Large intestine (tissue), 12 donors: ENCODE data around the gene PAK5. TPM values are rescaled to one million over a fixed set of nuclear protein-coding genes. Genes with fewer than 3 reads are reported as not detected.

Experiments used
- DNase-seq, 2 donors: peaks; one replicate each; pipeline versions ENCODE4 v3.0.0 to v3.0.0-alpha.2; 2013
- H3K27ac ChIP-seq: one replicate; pipeline ENCODE4 v1.5.1; 2013; ENCODE audit warnings: low read length
- H3K27me3 ChIP-seq: 2 replicates; pipeline ENCODE4 v1.6.1; 2013; ENCODE audit warnings: low read length; ENCODE audit not compliant: control insufficient read depth, insufficient read depth
- H3K36me3 ChIP-seq: 2 replicates; pipeline ENCODE4 v1.6.1; 2013; ENCODE audit warnings: low read length; ENCODE audit not compliant: control insufficient read depth, insufficient read depth
- H3K4me1 ChIP-seq: one replicate; pipeline ENCODE4 v1.6.1; 2013; ENCODE audit warnings: low read length; ENCODE audit not compliant: control insufficient read depth, insufficient read depth
- H3K4me3 ChIP-seq: one replicate; pipeline ENCODE4 v1.5.1; 2013; ENCODE audit warnings: low read length
- H3K9me3 ChIP-seq: one replicate; pipeline ENCODE4 v1.6.1; 2013; ENCODE audit warnings: mild to moderate bottlenecking, low read depth, low read length, moderate library complexity; ENCODE audit not compliant: control insufficient read depth
- WGBS: methylation state at CpG from one replicate; pipeline ENCODE4 v1.1.5; 2013; ENCODE audit warnings: low lambda C conversion rate; ENCODE audit not compliant: insufficient coverage; 5-methylcytosine and 5-hydroxymethylcytosine counted together
- long read RNA-seq, 11 donors: transcript quantifications; one replicate each; lab custom pipeline, GENCODE V29; 2026
- polyA plus RNA-seq: library from polyadenylated mRNA; unstranded; fragments of 120-200 nt; gene quantifications from one replicate; pipeline ENCODE4 v1.2.1, GENCODE V29; 2013

PAK5 gene
- polyA plus RNA-seq: 1.6 TPM
- long read RNA-seq, donor 1: 0 reads
- long read RNA-seq, donor 2: 0 reads
- long read RNA-seq, donor 3: 0 reads
- long read RNA-seq, donor 4: 0 reads
- long read RNA-seq, donor 5: 0 reads
- long read RNA-seq, donor 6: 0 reads
- long read RNA-seq, donor 7, full-length matches to known transcripts: 1 of 1 reads
- long read RNA-seq, donor 7, partial matches to known transcripts: 0 of 1 reads
- long read RNA-seq, donor 7, other reads (novel, unspliced or antisense): 0 of 1 reads
- long read RNA-seq, donor 8: 0 reads
- long read RNA-seq, donor 9: 0 reads
- long read RNA-seq, donor 10: 0 reads
- long read RNA-seq, donor 11: 0 reads

GRCh38 chr20:9838378-9839295, at the start of gene PAK5:
Gene PAK5 (minus strand): TSS chr20:9839076. CDS start chr20:9644328, 194,748 bp downstream.
- peaks cover 42% of the 10 kb centered on the region for H3K27me3 ChIP-seq
- peaks cover 4% of the 10 kb centered on the region for H3K4me1 ChIP-seq
- no peak within 1 kb of the TSS for H3K27ac ChIP-seq
- no CpG with 5 or more reads among the region's 57 CpGs for WGBS
- H3K4me3 ChIP-seq: peak within 1 kb of the TSS; percentile 39
- peaks cover 3% of the 10 kb centered on the region for H3K9me3 ChIP-seq
- no peaks in the 10 kb centered on the region for H3K36me3 ChIP-seq
- peak; percentile 37 to 69 for DNase-seq

GRCh38 chr20:9887706-9888105, 48.8 kb upstream of the PAK5 start:
- no peak overlapping the region for H3K27ac ChIP-seq
- DNase-seq: peak; percentile 10 to 62

GRCh38 chr20:9886227-9886626, 47.4 kb upstream of the PAK5 start:
- peak; percentile 26 to 62 for DNase-seq
- 50% methylated on average over 1 of the region's 1 CpG for WGBS
- Histone ChIP-seq H3K27me3 (no peaks in the 10 kb centered on the region), H3K4me1 (peaks cover 6% of the 10 kb centered on the region), H3K9me3 (no peaks in the 10 kb centered on the region), H3K4me3 (no peak overlapping the region), H3K27ac (no peak overlapping the region), H3K36me3 (no peaks in the 10 kb centered on the region)

More at GRCh38 chr20:9887706-9888105, 48.8 kb upstream of the PAK5 start:
- Histone ChIP-seq H3K4me3 (no peak overlapping the region), H3K27me3 (no peaks in the 10 kb centered on the region), H3K4me1 (peaks cover 6% of the 10 kb centered on the region), H3K36me3 (no peaks in the 10 kb centered on the region), H3K9me3 (no peaks in the 10 kb centered on the region)

GRCh38 chr20:9884666-9885065, 45.8 kb upstream of the PAK5 start:
- H3K9me3 ChIP-seq: no peaks in the 10 kb centered on the region
- H3K27ac ChIP-seq: no peak overlapping the region
- H3K36me3 ChIP-seq: no peaks in the 10 kb centered on the region
- no peak for DNase-seq
- no CpG with 5 or more reads among the region's 2 CpGs for WGBS
- H3K4me1 ChIP-seq: peaks cover 6% of the 10 kb centered on the region
- no peak overlapping the region for H3K4me3 ChIP-seq
- H3K27me3 ChIP-seq: no peaks in the 10 kb centered on the region

- no CpG with 5 or more reads among the region's 1 CpG for WGBS
- peaks cover 6% of the 10 kb centered on the region for H3K4me1 ChIP-seq
- DNase-seq: peak; percentile 10 to 47
- no peaks in the 10 kb centered on the region for H3K36me3 ChIP-seq
- H3K9me3 ChIP-seq: no peaks in the 10 kb centered on the region
- H3K27ac ChIP-seq: no peak overlapping the region
- H3K4me3 ChIP-seq: no peak overlapping the region
- no peaks in the 10 kb centered on the region for H3K27me3 ChIP-seq
Measured at GRCh38 chr20:9884061-9884460, 45.2 kb upstream of the PAK5 start.

- no peak overlapping the region for H3K27ac ChIP-seq
- no peaks in the 10 kb centered on the region for H3K9me3 ChIP-seq
- WGBS: 53% methylated on average over 2 of the region's 3 CpGs
- no peaks in the 10 kb centered on the region for H3K27me3 ChIP-seq
- no peak overlapping the region for H3K4me3 ChIP-seq
- H3K36me3 ChIP-seq: no peaks in the 10 kb centered on the region
- H3K4me1 ChIP-seq: no peaks in the 10 kb centered on the region
- no peak for DNase-seq
Measured at GRCh38 chr20:9877932-9878495, 39.1 kb upstream of the PAK5 start.

- Histone ChIP-seq H3K27ac (no peak overlapping the region), H3K27me3 (no peaks in the 10 kb centered on the region), H3K36me3 (no peaks in the 10 kb centered on the region), H3K4me3 (no peak overlapping the region), H3K4me1 (no peaks in the 10 kb centered on the region), H3K9me3 (no peaks in the 10 kb centered on the region)
- 90% methylated on average over 3 of the region's 6 CpGs for whole genome bisulfite sequencing
- DNase-seq: no peak
Measured at GRCh38 chr20:9867196-9867980, 28.5 kb upstream of the PAK5 start.

GRCh38 chr20:9852566-9852965, 13.7 kb upstream of the PAK5 start:
- Histone ChIP-seq H3K27ac (no peak overlapping the region), H3K9me3 (no peaks in the 10 kb centered on the region), H3K27me3 (no peaks in the 10 kb centered on the region), H3K4me3 (no peak overlapping the region), H3K4me1 (no peaks in the 10 kb centered on the region), H3K36me3 (no peaks in the 10 kb centered on the region)
- no CpG with 5 or more reads among the region's 2 CpGs for WGBS
- no peak for DNase-seq

- DNase-seq: no peak
- no CpG with 5 or more reads among the region's 5 CpGs for WGBS
- H3K9me3 ChIP-seq: peaks cover 3% of the 10 kb centered on the region
- H3K27me3 ChIP-seq: peaks cover 42% of the 10 kb centered on the region
- H3K27ac ChIP-seq: no peak overlapping the region
- no peaks in the 10 kb centered on the region for H3K36me3 ChIP-seq
- no peak overlapping the region for H3K4me3 ChIP-seq
- H3K4me1 ChIP-seq: peaks cover 4% of the 10 kb centered on the region
Measured at GRCh38 chr20:9839626-9840025, 750 bp upstream of the PAK5 start.

GRCh38 chr20:9838035-9838377, 870 bp downstream of the PAK5 start:
- H3K4me1 ChIP-seq: peaks cover 4% of the 10 kb centered on the region
- no peaks in the 10 kb centered on the region for H3K36me3 ChIP-seq
- peak in 1 of 2 donors; percentile 9 for DNase-seq
- H3K27ac ChIP-seq: no peak overlapping the region
- H3K27me3 ChIP-seq: peaks cover 42% of the 10 kb centered on the region
- H3K4me3 ChIP-seq: peak overlapping the region; percentile 39
- H3K9me3 ChIP-seq: peaks cover 3% of the 10 kb centered on the region
- WGBS: no CpG with 5 or more reads among the region's 14 CpGs
